Neural progenitor cell (in vitro differentiated cells): Measurements from ENCODE around the gene DPP7. TPM values are rescaled to one million over a fixed set of nuclear protein-coding genes. Genes with fewer than 3 reads are reported as not detected.
A peak's percentile ranks its signal among the peaks of the same experiment; 100 is the strongest.

Source experiments
- DNase-seq: peaks from one replicate; pipeline ENCODE4 v3.0.0-alpha.2; 2016; ENCODE audit warnings: low spot score
- H2AFZ ChIP-seq: fragments of 200-600 bp; sonication (generic); replicated peaks from 2 replicates; pipeline ENCODE4 v1.6.1; 2016; ENCODE audit warnings: antibody characterized with exemption
- H3F3A ChIP-seq: fragments of 200-600 bp; sonication (generic); 2 replicates; pipeline ENCODE4 v1.6.1; 2016; ENCODE audit warnings: antibody characterized with exemption, low read depth
- H3K27ac ChIP-seq: fragments of 200-600 bp; sonication (generic); 2 replicates; pipeline ENCODE4 v1.5.1; 2016; ENCODE audit warnings: mild to moderate bottlenecking
- H3K27me3 ChIP-seq: fragments of 200-600 bp; sonication (generic); 2 replicates; pipeline ENCODE4 v1.6.1; 2016; ENCODE audit warnings: mild to moderate bottlenecking, moderate library complexity
- H3K36me3 ChIP-seq: fragments of 200-600 bp; sonication (generic); 2 replicates; pipeline ENCODE4 v1.5.1; 2016
- H3K4me1 ChIP-seq: fragments of 200-600 bp; sonication (generic); 2 replicates; pipeline ENCODE4 v1.6.1; 2016; ENCODE audit warnings: mixed run types
- H3K4me2 ChIP-seq: fragments of 200-600 bp; sonication (generic); 2 replicates; pipeline ENCODE4 v1.6.1; 2016
- H3K4me3 ChIP-seq: fragments of 200-600 bp; sonication (generic); 2 replicates; pipeline ENCODE4 v1.5.1; 2016
- H3K79me2 ChIP-seq: fragments of 200-600 bp; sonication (generic); 2 replicates; pipeline ENCODE4 v1.6.1; 2016; ENCODE audit warnings: low read depth
- H3K9ac ChIP-seq: fragments of 200-600 bp; sonication (generic); 2 replicates; pipeline ENCODE4 v1.6.1; 2016
- H3K9me3 ChIP-seq: fragments of 200-600 bp; sonication (generic); 2 replicates; pipeline ENCODE4 v1.5.1; 2016; ENCODE audit warnings: low read depth
- H4K20me1 ChIP-seq: fragments of 200-600 bp; sonication (generic); 2 replicates; pipeline ENCODE4 v1.6.1; 2016; ENCODE audit warnings: low read depth
- H3K27ac Mint-ChIP-seq: 3 replicates; pipeline ENCODE4 v1.8.0; 2021; ENCODE audit warnings: mixed read lengths
- H3K27me3 Mint-ChIP-seq: 2 replicates; pipeline ENCODE4 v1.8.0; 2022; ENCODE audit warnings: low read depth, mild to moderate bottlenecking, inconsistent platforms, moderate library complexity, mixed read lengths; ENCODE audit not compliant: insufficient read depth
- H3K36me3 Mint-ChIP-seq: 3 replicates; pipeline ENCODE4 v1.8.0; 2021; ENCODE audit warnings: mixed read lengths
- H3K4me1 Mint-ChIP-seq: 3 replicates; pipeline ENCODE4 v1.8.0; 2021; ENCODE audit warnings: mixed read lengths
- H3K4me3 Mint-ChIP-seq: 3 replicates; pipeline ENCODE4 v1.8.0; 2021; ENCODE audit warnings: mild to moderate bottlenecking, moderate library complexity, mixed read lengths
- H3K9me3 Mint-ChIP-seq: 3 replicates; pipeline ENCODE4 v1.8.0; 2020; ENCODE audit warnings: mixed read lengths
- EZH2 ChIP-seq: fragments of 200-600 bp; sonication (generic); IDR thresholded peaks from 2 replicates; pipeline ENCODE4 v1.6.1; 2017; ENCODE audit warnings: antibody characterized with exemption, mild to moderate bottlenecking, moderate library complexity
- EZH2phosphoT487 ChIP-seq: fragments of 200-600 bp; sonication (generic); IDR thresholded peaks from 2 replicates; pipeline ENCODE4 v1.6.1; 2017; ENCODE audit warnings: antibody characterized with exemption
- total RNA-seq: library from RNA; depleted of rRNA; stranded (reverse); fragments of >200 nt; gene quantifications from 2 replicates; pipeline ENCODE4 v1.2.3, GENCODE V29; 2015; ENCODE audit warnings: low replicate concordance
- TF ChIP-seq, protein P1 (sequence below): fragments of 200-600 bp; sonication (generic); IDR thresholded peaks from 2 replicates; pipeline ENCODE4 v1.5.1; 2017; ENCODE audit warnings: antibody characterized with exemption, mild to moderate bottlenecking

The DPP7 gene
- total RNA-seq, 1 donor from 2014 or later, result 2.6 TPM

DNA sequence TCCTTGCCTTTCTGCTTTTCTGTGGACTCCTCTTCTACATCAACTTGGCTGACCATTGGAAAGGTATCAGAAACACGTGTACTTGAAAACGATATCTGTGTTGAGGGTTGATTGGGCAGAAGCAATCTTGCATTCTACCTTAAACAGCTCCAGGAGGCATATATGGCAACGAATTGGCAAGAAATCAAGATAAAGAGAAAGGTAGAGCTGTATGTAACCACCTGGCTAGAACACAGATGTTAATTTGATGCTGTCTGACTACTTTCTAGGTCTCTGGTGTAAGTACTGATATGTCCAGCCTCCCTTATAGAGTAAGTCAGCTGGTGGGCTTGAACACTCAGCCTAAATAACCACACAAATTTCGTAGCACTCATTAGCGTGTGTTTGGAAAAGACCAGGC, 26.4 kb downstream of the DPP7 start:
- peaks cover 18% of the 10 kb centered on the region for H3F3A ChIP-seq
- DNase-seq, result no peak
- peaks cover 25% of the 10 kb centered on the region for H3K4me1 Mint-ChIP-seq
- peaks cover 32% of the 10 kb centered on the region for H3K27me3 ChIP-seq
- H3K27me3 Mint-ChIP-seq, result peaks cover 16% of the 10 kb centered on the region
- no peak overlapping the region for H2AFZ ChIP-seq
- H3K4me2 ChIP-seq, result peak overlapping the region; percentile 97
- peaks cover 5% of the 10 kb centered on the region for H3K36me3 Mint-ChIP-seq
- no peaks in the 10 kb centered on the region for H3K9me3 Mint-ChIP-seq
- no peak overlapping the region for H3K27ac ChIP-seq
- H3K4me3 ChIP-seq, result peak overlapping the region; percentile 75
- no peaks in the 10 kb centered on the region for H4K20me1 ChIP-seq
- H3K9me3 ChIP-seq, result no peaks in the 10 kb centered on the region
- peak overlapping the region; percentile 90 for H3K4me3 Mint-ChIP-seq
- no peak overlapping the region for H3K27ac Mint-ChIP-seq
- TF ChIP-seq, protein P1, sequence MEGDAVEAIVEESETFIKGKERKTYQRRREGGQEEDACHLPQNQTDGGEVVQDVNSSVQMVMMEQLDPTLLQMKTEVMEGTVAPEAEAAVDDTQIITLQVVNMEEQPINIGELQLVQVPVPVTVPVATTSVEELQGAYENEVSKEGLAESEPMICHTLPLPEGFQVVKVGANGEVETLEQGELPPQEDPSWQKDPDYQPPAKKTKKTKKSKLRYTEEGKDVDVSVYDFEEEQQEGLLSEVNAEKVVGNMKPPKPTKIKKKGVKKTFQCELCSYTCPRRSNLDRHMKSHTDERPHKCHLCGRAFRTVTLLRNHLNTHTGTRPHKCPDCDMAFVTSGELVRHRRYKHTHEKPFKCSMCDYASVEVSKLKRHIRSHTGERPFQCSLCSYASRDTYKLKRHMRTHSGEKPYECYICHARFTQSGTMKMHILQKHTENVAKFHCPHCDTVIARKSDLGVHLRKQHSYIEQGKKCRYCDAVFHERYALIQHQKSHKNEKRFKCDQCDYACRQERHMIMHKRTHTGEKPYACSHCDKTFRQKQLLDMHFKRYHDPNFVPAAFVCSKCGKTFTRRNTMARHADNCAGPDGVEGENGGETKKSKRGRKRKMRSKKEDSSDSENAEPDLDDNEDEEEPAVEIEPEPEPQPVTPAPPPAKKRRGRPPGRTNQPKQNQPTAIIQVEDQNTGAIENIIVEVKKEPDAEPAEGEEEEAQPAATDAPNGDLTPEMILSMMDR, result no peak
- TF ChIP-seq EZH2phosphoT487 (no peak), EZH2 (no peak)
- H3K4me1 ChIP-seq, result peaks cover 14% of the 10 kb centered on the region
- no peaks in the 10 kb centered on the region for H3K36me3 ChIP-seq
- H3K9ac ChIP-seq, result no peak overlapping the region
- peaks cover 9% of the 10 kb centered on the region for H3K79me2 ChIP-seq

DNA sequence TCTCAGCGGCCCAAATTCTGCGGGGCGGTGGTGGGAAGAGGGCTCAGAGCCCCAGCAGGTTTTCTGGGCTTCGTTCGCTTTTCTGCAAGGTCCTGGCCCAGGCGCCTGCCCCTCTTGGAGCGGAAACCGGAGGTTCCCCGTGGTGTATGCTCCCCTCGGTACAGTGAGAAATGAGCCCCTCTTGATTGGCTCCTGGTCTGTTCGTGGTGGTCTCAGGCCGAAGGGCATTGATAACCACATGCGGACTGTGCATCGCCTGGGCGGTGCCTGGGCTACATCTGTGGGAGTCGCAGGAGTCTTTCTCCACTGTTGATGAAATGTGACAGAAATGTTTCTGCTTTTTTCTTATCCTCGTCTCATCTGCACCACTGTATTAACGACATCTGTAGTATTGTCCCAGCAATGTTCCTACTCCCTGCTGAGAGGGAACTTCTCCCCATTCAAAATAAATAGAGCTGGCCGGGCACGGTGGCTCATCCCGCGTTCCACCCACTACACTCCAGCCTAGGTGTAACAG, 27.1 kb downstream of the DPP7 start:
- no peak for TF ChIP-seq EZH2phosphoT487
- TF ChIP-seq, protein P1, result no peak
- TF ChIP-seq EZH2, result no peak
- Histone ChIP-seq H3K27ac (no peak overlapping the region), H3F3A (peaks cover 18% of the 10 kb centered on the region), H3K79me2 (peaks cover 9% of the 10 kb centered on the region), H3K36me3 (no peaks in the 10 kb centered on the region), H3K27me3 (peaks cover 32% of the 10 kb centered on the region), H3K4me3 (peak overlapping the region; percentile 75), H4K20me1 (no peaks in the 10 kb centered on the region), H3K4me2 (peak overlapping the region; percentile 97), H3K9me3 (no peaks in the 10 kb centered on the region), H2AFZ (peak overlapping the region; percentile 84), H3K4me1 (peaks cover 14% of the 10 kb centered on the region), H3K9ac (peak overlapping the region; percentile 15)
- peak overlapping the region; percentile 90 for H3K4me3 Mint-ChIP-seq
- H3K4me1 Mint-ChIP-seq, result peaks cover 29% of the 10 kb centered on the region
- H3K9me3 Mint-ChIP-seq, result no peaks in the 10 kb centered on the region
- peak; percentile 26 for DNase-seq
- H3K27ac Mint-ChIP-seq, result no peak overlapping the region
- peaks cover 5% of the 10 kb centered on the region for H3K36me3 Mint-ChIP-seq
- peaks cover 18% of the 10 kb centered on the region for H3K27me3 Mint-ChIP-seq

DNA sequence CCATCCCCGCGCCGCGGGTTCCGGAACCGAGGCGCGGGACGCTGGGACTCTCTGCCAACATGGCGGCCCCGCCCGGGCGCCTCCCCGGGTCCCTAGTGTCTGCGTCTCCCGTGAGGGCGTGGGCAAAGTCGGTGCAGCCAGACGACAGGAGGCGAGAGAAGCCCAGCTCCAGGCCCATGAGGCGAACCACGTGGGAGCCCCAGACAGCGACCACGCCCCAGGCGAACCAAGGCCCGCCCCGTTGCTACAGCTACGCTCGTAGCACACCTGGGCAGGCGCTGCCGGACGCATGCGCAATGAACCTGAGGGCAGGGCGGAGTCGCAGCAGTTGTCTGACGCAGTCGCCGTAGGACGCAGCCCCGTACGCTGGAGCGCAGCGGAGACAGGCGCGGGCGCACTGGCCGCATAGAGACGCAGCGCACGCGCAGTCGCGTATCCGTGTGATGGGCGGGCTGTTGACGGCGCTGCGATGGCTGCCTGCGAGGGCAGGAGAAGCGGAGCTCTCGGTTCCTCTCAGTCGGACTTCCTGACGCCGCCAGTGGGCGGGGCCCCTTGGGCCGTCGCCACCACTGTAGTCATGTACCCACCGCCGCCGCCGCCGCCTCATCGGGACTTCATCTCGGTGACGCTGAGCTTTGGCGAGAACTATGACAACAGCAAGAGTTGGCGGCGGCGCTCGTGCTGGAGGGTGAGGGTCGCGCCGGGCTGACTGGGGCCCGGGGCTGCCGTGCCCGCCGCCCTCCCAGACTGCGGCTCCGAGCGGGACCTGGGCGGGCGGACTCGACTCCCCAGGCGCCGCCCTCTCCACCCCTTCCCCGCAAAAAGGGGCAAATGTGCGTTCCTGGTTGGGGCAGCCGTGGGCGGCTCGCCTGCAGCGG, 27.8 kb downstream of the DPP7 start, which contains the start of gene MAN1B1:
TSS of gene MAN1B1 (plus strand) at position 455 of the 878 bp plus-strand sequence. CDS start at position 470, 15 bp downstream.
- Histone ChIP-seq H3K9me3 (no peaks in the 10 kb centered on the region), H3K79me2 (peaks cover 9% of the 10 kb centered on the region), H3F3A (peaks cover 18% of the 10 kb centered on the region), H3K27me3 (peaks cover 34% of the 10 kb centered on the region), H2AFZ (peak within 1 kb of the TSS; percentile 84), H3K4me3 (peak within 1 kb of the TSS; percentile 75), H3K27ac (no peak within 1 kb of the TSS), H3K36me3 (no peaks in the 10 kb centered on the region), H3K4me2 (peak within 1 kb of the TSS; percentile 97), H3K9ac (peak within 1 kb of the TSS; percentile 15), H4K20me1 (no peaks in the 10 kb centered on the region), H3K4me1 (peaks cover 14% of the 10 kb centered on the region)
- peak within 1 kb of the TSS; percentile 90 for H3K4me3 Mint-ChIP-seq
- H3K4me1 Mint-ChIP-seq, result peaks cover 29% of the 10 kb centered on the region
- peaks cover 5% of the 10 kb centered on the region for H3K36me3 Mint-ChIP-seq
- TF ChIP-seq EZH2phosphoT487 (no peak), EZH2 (no peak)
- TF ChIP-seq, protein P1, result no peak
- no peaks in the 10 kb centered on the region for H3K9me3 Mint-ChIP-seq
- no peak within 1 kb of the TSS for H3K27ac Mint-ChIP-seq
- H3K27me3 Mint-ChIP-seq, result peaks cover 20% of the 10 kb centered on the region
- peak; percentile 100 for DNase-seq
